Smooth muscle cell (in vitro differentiated cells): Measurements from ENCODE around the gene PRMT5. TPM values are rescaled to one million over a fixed set of nuclear protein-coding genes. Genes with fewer than 3 reads are reported as not detected.

Experiments used
- DNase-seq: peaks from one replicate; lab custom pipeline; 2025; ENCODE audit not compliant: unreplicated experiment; lab: John Stamatoyannopoulos, UW
- H2AFZ ChIP-seq: fragments of 200-600 bp; sonication (generic); 2 replicates; pipeline ENCODE4 v1.6.0; 2016; ENCODE audit warnings: antibody characterized with exemption, low read depth, mild to moderate bottlenecking
- H3F3A ChIP-seq: fragments of 200-600 bp; sonication (generic); 2 replicates; pipeline ENCODE4 v1.6.0; 2017; ENCODE audit warnings: antibody characterized with exemption, low read depth
- H3K27ac ChIP-seq: fragments of 200-600 bp; sonication (generic); 2 replicates; pipeline ENCODE4 v1.5.1; 2016; ENCODE audit warnings: low read depth, mild to moderate bottlenecking
- H3K27me3 ChIP-seq: fragments of 200-600 bp; sonication (generic); 2 replicates; pipeline ENCODE4 v1.6.1; 2016; ENCODE audit warnings: low read depth, mild to moderate bottlenecking
- H3K36me3 ChIP-seq: fragments of 200-600 bp; sonication (generic); 2 replicates; pipeline ENCODE4 v1.5.1; 2016; ENCODE audit warnings: low read depth
- H3K4me1 ChIP-seq: fragments of 200-600 bp; sonication (generic); 2 replicates; pipeline ENCODE4 v1.5.1; 2016; ENCODE audit warnings: low read depth
- H3K4me2 ChIP-seq: fragments of 200-600 bp; sonication (generic); 2 replicates; pipeline ENCODE4 v1.6.0; 2016; ENCODE audit warnings: mild to moderate bottlenecking
- H3K4me3 ChIP-seq: fragments of 200-600 bp; sonication (generic); 2 replicates; pipeline ENCODE4 v1.5.1; 2016; ENCODE audit warnings: mild to moderate bottlenecking
- H3K79me2 ChIP-seq: fragments of 200-600 bp; sonication (generic); 2 replicates; pipeline ENCODE4 v1.6.0; 2016; ENCODE audit warnings: low read depth, mild to moderate bottlenecking
- H3K9ac ChIP-seq: fragments of 200-600 bp; sonication (generic); 2 replicates; pipeline ENCODE4 v1.6.0; 2016; ENCODE audit warnings: low read depth
- H3K9me3 ChIP-seq: fragments of 200-600 bp; sonication (generic); replicated peaks from 2 replicates; pipeline ENCODE4 v1.5.1; 2016; ENCODE audit warnings: low read depth
- H4K20me1 ChIP-seq: fragments of 200-600 bp; sonication (generic); 2 replicates; pipeline ENCODE4 v1.6.0; 2016; ENCODE audit warnings: low read depth
- CTCF ChIP-seq: fragments of 200-600 bp; sonication (generic); IDR thresholded peaks from 2 replicates; pipeline ENCODE4 v1.5.1; 2017; ENCODE audit warnings: borderline replicate concordance, mild to moderate bottlenecking, antibody characterized with exemption; ENCODE audit not compliant: insufficient read depth, poor library complexity, severe bottlenecking
- WGBS: methylation state at CpG from one replicate; pipeline ENCODE4 v1.1.7; 2016; ENCODE audit warnings: low lambda C conversion rate; 5-methylcytosine and 5-hydroxymethylcytosine counted together
- polyA plus RNA-seq: library from polyadenylated mRNA; unstranded; fragments of >200 nt; fragmentation: Nextera tagmentation; extraction: Ambion mirVana; gene quantifications from 2 replicates; pipeline ENCODE4 v1.2.1, GENCODE V29; 2016
- total RNA-seq: library from RNA; depleted of rRNA; stranded (reverse); fragments of >200 nt; gene quantifications from 2 replicates; pipeline ENCODE4 v1.2.3, GENCODE V29; 2014

PRMT5 gene
- total and polyA plus RNA-seq, 2 experiments from 2014 or later, result 50.3 to 80.0 TPM

GRCh38 chr14:22907429-22907828 lies 21.7 kb downstream of the PRMT5 start:
- no peak for TF ChIP-seq CTCF
- Histone ChIP-seq H3K27ac (no peak overlapping the region), H3K79me2 (peaks cover 31% of the 10 kb centered on the region), H3K9ac (no peak overlapping the region), H2AFZ (no peak overlapping the region), H3K9me3 (no peaks in the 10 kb centered on the region), H3K4me1 (no peaks in the 10 kb centered on the region), H3K36me3 (peaks cover 16% of the 10 kb centered on the region), H3F3A (peaks cover 3% of the 10 kb centered on the region), H3K27me3 (no peaks in the 10 kb centered on the region), H3K4me2 (no peak overlapping the region), H4K20me1 (peaks cover 3% of the 10 kb centered on the region), H3K4me3 (no peak overlapping the region)
- DNase-seq, result no peak
- WGBS, result 98% methylated on average over 3 of the region's 3 CpGs

- WGBS, result 97% methylated on average over 20 of the region's 20 CpGs
- Histone ChIP-seq H3K36me3 (peaks cover 16% of the 10 kb centered on the region), H3K27me3 (no peaks in the 10 kb centered on the region), H3K9ac (no peak overlapping the region), H2AFZ (no peak overlapping the region), H3K4me1 (no peaks in the 10 kb centered on the region), H3K27ac (no peak overlapping the region), H3K4me3 (no peak overlapping the region), H3K79me2 (peaks cover 17% of the 10 kb centered on the region), H3F3A (peaks cover 3% of the 10 kb centered on the region), H3K9me3 (no peaks in the 10 kb centered on the region), H3K4me2 (no peak overlapping the region), H4K20me1 (no peaks in the 10 kb centered on the region)
- TF ChIP-seq CTCF, result no peak
- DNase-seq, result no peak
These were observed 23.1 kb downstream of the PRMT5 start for GRCh38 chr14:22906073-22906472.

- Histone ChIP-seq H3K4me2 (no peak overlapping the region), H3K9me3 (no peaks in the 10 kb centered on the region), H3K4me1 (no peaks in the 10 kb centered on the region), H3K79me2 (peaks cover 13% of the 10 kb centered on the region), H3K27ac (no peak overlapping the region), H3K4me3 (no peak overlapping the region), H3F3A (peaks cover 3% of the 10 kb centered on the region), H2AFZ (no peak overlapping the region), H3K36me3 (peaks cover 16% of the 10 kb centered on the region), H3K27me3 (no peaks in the 10 kb centered on the region), H4K20me1 (no peaks in the 10 kb centered on the region), H3K9ac (no peak overlapping the region)
- no peak for TF ChIP-seq CTCF
- DNase-seq, result no peak
- 97% methylated on average over 4 of the region's 4 CpGs for WGBS
These were observed 23.5 kb downstream of the PRMT5 start for GRCh38 chr14:22905627-22906026.

- Histone ChIP-seq H3K36me3 (peaks cover 11% of the 10 kb centered on the region), H3F3A (peaks cover 6% of the 10 kb centered on the region), H2AFZ (no peak overlapping the region), H3K4me3 (no peak overlapping the region), H3K9me3 (no peaks in the 10 kb centered on the region), H4K20me1 (no peaks in the 10 kb centered on the region), H3K4me1 (peaks cover 9% of the 10 kb centered on the region), H3K4me2 (no peak overlapping the region), H3K27ac (no peak overlapping the region), H3K27me3 (no peaks in the 10 kb centered on the region), H3K9ac (no peak overlapping the region), H3K79me2 (peaks cover 10% of the 10 kb centered on the region)
- WGBS, result 100% methylated on average over 2 of the region's 2 CpGs
- no peak for DNase-seq
- no peak for TF ChIP-seq CTCF
These were observed 25.5 kb downstream of the PRMT5 start for GRCh38 chr14:22903742-22904087.
